ENCODE measurements around the gene HECTD4.
"Not testable (repeated sequence)": the region's sequence is repeated elsewhere in the genome, so short reads cannot be mapped to it uniquely, and the experiment has no call there.

Gene HECTD4

GRCh38 chr12:112161711-112162110 is 220.5 kb downstream of the HECTD4 start:
- in situ Hi-C loops (cut with MboI; ENCODE audit: low pct_unique_long_range_greater_than_20kb, low sequenced_read_pairs, unreplicated experiment) = loop anchor here (25.0 kb wide), 1 partner anchor 224 kb away; no protein-coding TSS in a partner anchor
- no peak for DNase-seq (ENCODE audit: low spot score)
- no peak for TF ChIP-seq CTCF (IDR thresholded peaks at IDR 0.05; ENCODE audit: extremely low read depth, insufficient read depth, missing control alignments)

DNA sequence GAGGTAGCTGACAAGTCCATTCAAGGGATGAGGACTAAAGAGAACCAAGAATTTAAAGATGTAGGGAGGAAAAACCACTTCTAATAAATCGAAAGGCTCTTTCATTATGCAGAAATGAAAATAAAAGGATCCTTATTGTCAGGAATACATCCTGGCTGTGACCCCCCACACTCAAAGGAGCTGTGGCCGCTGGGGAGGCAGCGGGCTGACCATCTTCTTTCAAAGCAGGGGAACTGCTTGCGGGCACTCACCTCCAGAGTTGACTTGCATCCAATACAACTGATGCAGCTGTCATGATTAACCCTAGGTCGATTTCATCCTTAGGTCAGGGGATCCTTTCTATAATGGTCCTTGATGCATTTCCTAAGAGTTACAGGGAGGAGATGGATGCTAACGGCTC is 221.6 kb downstream of the HECTD4 start:
- in situ Hi-C loops (cut with MboI; ENCODE audit: low pct_unique_long_range_greater_than_20kb, low sequenced_read_pairs, unreplicated experiment) = loop anchor here (25.0 kb wide), 1 partner anchor 223 kb away; no protein-coding TSS in a partner anchor
- DNase-seq (ENCODE audit: low spot score) = no peak
- no peak for TF ChIP-seq CTCF (IDR thresholded peaks at IDR 0.05; ENCODE audit: extremely low read depth, insufficient read depth, missing control alignments)

DNA sequence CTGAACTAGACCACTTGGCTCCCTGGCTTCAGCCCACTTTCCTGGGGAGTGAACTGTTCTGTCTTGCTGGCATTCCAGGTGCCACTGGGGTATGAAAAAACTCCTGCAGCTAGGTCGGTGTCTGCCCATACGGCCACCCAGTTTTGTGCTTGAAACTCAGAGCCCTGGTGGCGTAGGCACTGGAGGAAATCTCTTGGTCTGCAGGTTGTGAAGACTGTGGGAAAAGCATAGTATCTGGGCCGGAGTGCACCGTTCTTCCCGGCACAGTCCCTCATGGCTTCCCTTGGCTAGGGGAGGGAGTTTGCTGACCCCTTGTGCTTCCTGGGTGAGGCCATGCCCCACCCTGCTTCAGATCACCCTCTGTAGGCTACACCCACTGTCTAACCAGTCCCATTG is 223.1 kb downstream of the HECTD4 start:
- TF ChIP-seq CTCF (IDR thresholded peaks at IDR 0.05; ENCODE audit: extremely low read depth, insufficient read depth, missing control alignments) = no peak
- no peak for DNase-seq (ENCODE audit: low spot score)
- in situ Hi-C loops (cut with MboI; ENCODE audit: low pct_unique_long_range_greater_than_20kb, low sequenced_read_pairs, unreplicated experiment) = loop anchor here (25.0 kb wide), 1 partner anchor 222 kb away; no protein-coding TSS in a partner anchor

GRCh38 chr12:112158461-112159145 is 223.6 kb downstream of the HECTD4 start:
- in situ Hi-C loops (cut with MboI; ENCODE audit: low pct_unique_long_range_greater_than_20kb, low sequenced_read_pairs, unreplicated experiment) = loop anchor here (25.0 kb wide), 1 partner anchor 221 kb away; no protein-coding TSS in a partner anchor
- DNase-seq (ENCODE audit: low spot score) = not testable (repeated sequence)

DNA sequence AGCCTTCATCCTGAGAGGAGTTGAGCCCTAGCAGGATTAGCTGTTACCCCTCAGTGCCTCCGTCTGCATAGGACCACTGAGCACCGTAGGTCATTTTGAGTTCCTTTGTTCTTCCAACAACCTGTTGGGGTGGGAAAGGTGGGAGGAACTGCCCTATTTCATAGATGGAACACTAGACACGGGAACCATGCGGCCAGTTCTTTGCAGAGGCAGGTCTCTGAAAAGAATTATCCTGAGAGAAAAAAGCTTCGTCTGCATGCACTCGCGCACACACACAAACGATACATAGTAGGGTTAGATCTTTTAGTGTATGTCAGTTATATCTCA is 228.4 kb downstream of the HECTD4 start:
- no peak for TF ChIP-seq CTCF (IDR thresholded peaks at IDR 0.05; ENCODE audit: extremely low read depth, insufficient read depth, missing control alignments)
- no peak for DNase-seq (ENCODE audit: low spot score)
- in situ Hi-C loops (cut with MboI; ENCODE audit: low pct_unique_long_range_greater_than_20kb, low sequenced_read_pairs, unreplicated experiment) = loop anchor here (25.0 kb wide), 1 partner anchor 217 kb away; no protein-coding TSS in a partner anchor

DNA sequence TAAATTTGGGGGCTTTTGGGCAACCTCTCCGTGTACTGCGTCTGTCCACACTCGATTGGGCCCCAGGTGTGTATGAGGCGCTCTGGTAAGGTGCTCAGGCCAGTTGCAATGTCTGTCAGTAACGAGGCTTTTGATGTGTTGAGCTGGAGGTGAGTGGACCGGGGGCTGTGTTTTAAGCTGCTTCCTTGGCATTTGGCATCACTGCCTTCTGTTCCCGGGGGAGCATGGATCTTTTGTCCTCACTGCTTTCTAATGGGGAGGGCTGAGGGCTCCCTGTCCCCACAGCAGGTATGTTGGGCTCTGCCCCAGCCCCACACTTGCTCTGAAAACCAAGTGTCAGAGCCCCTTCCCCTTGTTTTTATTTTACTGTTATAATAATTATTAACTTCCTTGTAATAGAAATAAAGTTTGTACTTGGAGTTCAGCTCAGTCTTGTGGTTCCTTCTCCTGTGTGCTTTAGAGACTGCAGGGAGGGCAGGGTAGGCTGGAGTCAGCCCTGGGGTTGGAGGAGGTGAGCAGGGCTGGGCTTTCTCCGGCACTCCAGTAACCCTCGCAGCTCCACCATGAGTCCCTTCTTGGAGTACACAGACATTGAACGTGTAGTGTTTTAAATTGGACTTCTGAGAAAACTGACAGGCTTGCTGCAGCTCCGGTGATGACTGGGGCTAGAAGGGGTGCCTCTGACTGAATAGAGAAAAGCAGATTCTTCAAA is 228.9 kb downstream of the HECTD4 start:
- DNase-seq (ENCODE audit: low spot score) = no peak
- no peak for TF ChIP-seq CTCF (IDR thresholded peaks at IDR 0.05; ENCODE audit: extremely low read depth, insufficient read depth, missing control alignments)
- in situ Hi-C loops (cut with MboI; ENCODE audit: low pct_unique_long_range_greater_than_20kb, low sequenced_read_pairs, unreplicated experiment) = loop anchor here (25.0 kb wide), 1 partner anchor 216 kb away; no protein-coding TSS in a partner anchor

Measured in GM13977 (cell line).